ENCODE measurements around the gene RAB36.
A peak's percentile ranks its signal among the peaks of the same experiment; 100 is the strongest.

The RAB36 gene

GRCh38 chr22:23109079-23109347 lies 36.3 kb upstream of the RAB36 start:
- DNase-seq, result no peak

GRCh38 chr22:23109441-23109978 lies 35.8 kb upstream of the RAB36 start:
- no peak for DNase-seq

GRCh38 chr22:23110190-23110921 lies 34.9 kb upstream of the RAB36 start:
- DNase-seq, result no peak

GRCh38 chr22:23110922-23111527 lies 34.3 kb upstream of the RAB36 start:
- peak; percentile 4 for DNase-seq

GRCh38 chr22:23112472-23113012 lies 32.7 kb upstream of the RAB36 start:
- DNase-seq, result no peak

GRCh38 chr22:23113067-23113846 lies 32.0 kb upstream of the RAB36 start:
- peak; percentile 67 for DNase-seq

- DNase-seq, result no peak
Observed at GRCh38 chr22:23113847-23114720, 31.2 kb upstream of the RAB36 start.

GRCh38 chr22:23114721-23115020 lies 30.6 kb upstream of the RAB36 start:
- no peak for DNase-seq

- no peak for DNase-seq
Observed at GRCh38 chr22:23115369-23115768, 29.9 kb upstream of the RAB36 start.

GRCh38 chr22:23115825-23116494 lies 29.3 kb upstream of the RAB36 start:
- DNase-seq, result no peak

- no peak for DNase-seq
Observed at GRCh38 chr22:23116506-23117263, 28.6 kb upstream of the RAB36 start.

GRCh38 chr22:23117275-23117674 lies 28.0 kb upstream of the RAB36 start:
- DNase-seq, result no peak

GRCh38 chr22:23117891-23118646 lies 27.2 kb upstream of the RAB36 start:
- DNase-seq, result peak; percentile 1

GRCh38 chr22:23118647-23119493 lies 26.4 kb upstream of the RAB36 start:
- DNase-seq, result no peak

- DNase-seq, result no peak
Observed at GRCh38 chr22:23119494-23120414, 25.5 kb upstream of the RAB36 start.

GRCh38 chr22:23120415-23120899 lies 24.8 kb upstream of the RAB36 start:
- no peak for DNase-seq

GRCh38 chr22:23121000-23121421 lies 24.3 kb upstream of the RAB36 start:
- DNase-seq, result no peak

GRCh38 chr22:23121424-23121823 lies 23.9 kb upstream of the RAB36 start:
- no peak for DNase-seq
